B cell (primary cell): ENCODE measurements around the gene CCDC83. TPM values are rescaled to one million over a fixed set of nuclear protein-coding genes. Genes with fewer than 3 reads are reported as not detected.

Experiments
- ATAC-seq: fragments of 200-7000 bp; cut with Tn5 transposase; one replicate; pipeline ENCODE4 v1.10.0; 2021; ENCODE audit warnings: low read depth, mild to moderate bottlenecking, moderate number of reproducible peaks, moderate library complexity
- CTCF ChIA-PET: fragments of 350-600 bp; sonication (Branson Sonifier 250); formaldehyde crosslinking; loops from one replicate; lab custom pipeline; 2021; ENCODE audit warnings: antibody characterized with exemption, inconsistent platforms; lab: Charles Lee
- POLR2A ChIA-PET: fragments of 350-600 bp; sonication (Branson Sonifier 250); formaldehyde crosslinking; loops from one replicate; lab custom pipeline; 2021; ENCODE audit warnings: antibody characterized with exemption; lab: Charles Lee
- DNase-seq: peaks from one replicate; pipeline ENCODE4 v3.0.0; 2013
- H2AFZ ChIP-seq: 2 replicates; pipeline ENCODE4 v1.6.1; 2012; ENCODE audit warnings: mild to moderate bottlenecking, low read depth, low read length; ENCODE audit not compliant: insufficient read depth, poor library complexity, severe bottlenecking
- H3K27ac ChIP-seq, 2 donors: 1 replicate in 1 of 2; 2 replicates in 1 of 2; pipeline ENCODE4 v1.5.1; 2012 to 2013; ENCODE audit warnings: low read length in 2 of 2, mild to moderate bottlenecking in 2 of 2, moderate library complexity in 1 of 2
- H3K27me3 ChIP-seq, 4 experiments: fragments of 200-600 bp in 1 of 4; sonication (generic) in 1 of 4; replicated peaks in 1 of 4; 1 replicate in 2 of 4; 2 replicates in 2 of 4; pipeline versions ENCODE4 v1.6.1 to v1.7.0; 2013 to 2016; ENCODE audit warnings: low read length in 3 of 4, mild to moderate bottlenecking in 2 of 4, mixed read lengths in 1 of 4, moderate library complexity in 1 of 4; ENCODE audit not compliant: insufficient read depth in 4 of 4, control insufficient read depth in 3 of 4; ENCODE audit errors: control extremely low read depth in 1 of 4
- H3K36me3 ChIP-seq, 2 experiments: replicated peaks in 1 of 2; 1 replicate in 1 of 2; 2 replicates in 1 of 2; pipeline versions ENCODE4 v1.6.1 to v1.7.1; 2013; ENCODE audit warnings: low read length in 1 of 2; ENCODE audit not compliant: insufficient read depth in 2 of 2, control insufficient read depth in 1 of 2; ENCODE audit errors: control extremely low read depth in 1 of 2, extremely low read depth in 1 of 2
- H3K4me1 ChIP-seq, 2 donors: fragments of 200-600 bp in 1 of 2; sonication (generic) in 1 of 2; 1 replicate in 1 of 2; 2 replicates in 1 of 2; pipeline versions ENCODE4 v1.5.1 to v1.6.1; 2013 to 2017; ENCODE audit warnings: low read length in 2 of 2; ENCODE audit not compliant: control insufficient read depth in 2 of 2, insufficient read depth in 2 of 2
- H3K4me2 ChIP-seq: replicated peaks from 2 replicates; pipeline ENCODE3; 2012; ENCODE audit warnings: mild to moderate bottlenecking, low read depth, low read length; ENCODE audit not compliant: poor library complexity, severe bottlenecking
- H3K4me3 ChIP-seq, 5 experiments: fragments of 200-600 bp in 1 of 5; sonication (generic) in 1 of 5; 1 replicate in 3 of 5; 2 replicates in 2 of 5; pipeline versions ENCODE4 v1.5.1 to v1.7.0; 2011 to 2016; ENCODE audit warnings: low read length in 4 of 5, mild to moderate bottlenecking in 4 of 5, low read depth in 2 of 5, control low read depth in 1 of 5, moderate library complexity in 1 of 5; ENCODE audit not compliant: insufficient read depth in 1 of 5; ENCODE audit errors: control extremely low read depth in 1 of 5, extremely low read depth in 1 of 5
- H3K79me2 ChIP-seq: fragments of 200-600 bp; sonication (generic); one replicate; pipeline ENCODE4 v1.6.0; 2016; ENCODE audit warnings: low read length; ENCODE audit not compliant: control insufficient read depth, insufficient read depth
- H3K9ac ChIP-seq: fragments of 200-600 bp; sonication (generic); 2 replicates; pipeline ENCODE4 v1.6.1; 2017; ENCODE audit warnings: mild to moderate bottlenecking, low read length, moderate library complexity
- H3K9me3 ChIP-seq, 3 donors: one replicate each; pipeline versions ENCODE4 v1.6.1 to v1.7.1; 2013; ENCODE audit warnings: low read length in 2 of 3; ENCODE audit not compliant: control insufficient read depth in 2 of 3, insufficient read depth in 1 of 3; ENCODE audit errors: control extremely low read depth in 1 of 3
- H4K20me1 ChIP-seq: 2 replicates; pipeline ENCODE4 v1.6.0; 2012; ENCODE audit warnings: mild to moderate bottlenecking, low read length; ENCODE audit not compliant: insufficient read depth, control insufficient read depth, poor library complexity, severe bottlenecking
- H3K27ac Mint-ChIP-seq: one replicate; pipeline ENCODE4 v1.8.0; 2021; ENCODE audit warnings: mixed read lengths
- H3K27me3 Mint-ChIP-seq: one replicate; pipeline ENCODE4 v1.8.0; 2021; ENCODE audit warnings: mixed read lengths
- H3K4me1 Mint-ChIP-seq: one replicate; pipeline ENCODE4 v1.8.0; 2021; ENCODE audit warnings: mixed read lengths
- H3K4me3 Mint-ChIP-seq: one replicate; pipeline ENCODE4 v1.8.0; 2021; ENCODE audit warnings: mixed read lengths
- H3K9me3 Mint-ChIP-seq: one replicate; pipeline ENCODE4 v1.8.0; 2022; ENCODE audit warnings: mixed read lengths; ENCODE audit not compliant: insufficient read depth
- CTCF ChIP-seq: fragments of 200-600 bp; IDR thresholded peaks from one replicate; pipeline ENCODE4 v1.8.0; 2022; ENCODE audit warnings: antibody characterized with exemption, mild to moderate bottlenecking
- EZH2 ChIP-seq: IDR thresholded peaks from 2 replicates; pipeline ENCODE4 v1.6.1; 2012; ENCODE audit warnings: borderline replicate concordance, low read depth, mild to moderate bottlenecking, moderate library complexity, low read length; ENCODE audit not compliant: insufficient read depth, poor library complexity, severe bottlenecking
- WGBS: methylation state at CpG from one replicate; pipeline ENCODE4 v1.1.5; 2013; ENCODE audit warnings: missing lambda C conversion rate; ENCODE audit not compliant: insufficient coverage; 5-methylcytosine and 5-hydroxymethylcytosine counted together
- intact Hi-C: fragments of 100-400 bp; cut with micrococcal nuclease; formaldehyde crosslinking; loops from one replicate; pipeline ENCODE4 v1.10.0; 2022
- polyA plus RNA-seq: library from polyadenylated mRNA; depleted of rRNA; stranded (reverse); fragments of >200 nt; gene quantifications from 2 replicates; pipeline ENCODE4 v1.2.3, GENCODE V29; 2012
- total RNA-seq, 2 donors: library from RNA; stranded (reverse); fragments of 120-200 nt in 1 of 2; gene quantifications; 1 replicate in 1 of 2; 2 replicates in 1 of 2; pipeline versions ENCODE4 v1.2.3 to v1.2.4, GENCODE V29; 2013 to 2022

CCDC83 gene
- total and polyA plus RNA-seq, 2 donors (not counting 1 experiment from before 2014, with no cell fraction given), result not detected

- POLR2A ChIA-PET, result no interaction called here
- Histone ChIP-seq H4K20me1 (no peaks in the 10 kb centered on the region), H3K79me2 (no peaks in the 10 kb centered on the region), H3K27ac (no peak overlapping the region), H3K36me3 (no peaks in the 10 kb centered on the region), H3K4me1 (peaks cover 16 to 25% of the 10 kb centered on the region in 2 donors), H3K9me3 (no peaks in the 10 kb centered on the region), H3K4me3 (no peak overlapping the region), H2AFZ (no peak overlapping the region), H3K9ac (no peak overlapping the region), H3K4me2 (no peak overlapping the region), H3K27me3 (peaks cover 0 to 30% (median 3%) of the 10 kb centered on the region in 4 experiments)
- Mint-ChIP-seq H3K4me1 (peaks cover 23% of the 10 kb centered on the region), H3K9me3 (no peaks in the 10 kb centered on the region), H3K27ac (no peak overlapping the region), H3K27me3 (peaks cover 23% of the 10 kb centered on the region), H3K4me3 (peak overlapping the region; percentile 88)
- intact Hi-C loops, result no loop called here
- DNase-seq (peak; percentile 34), ATAC-seq (peak; percentile 18)
- WGBS, result 94% methylated on average over 2 of the region's 4 CpGs
- no peak for TF ChIP-seq EZH2
- no peak for TF ChIP-seq CTCF
- CTCF ChIA-PET, result interaction anchor here (1.3 kb wide), 1 partner anchor 46 kb away, joined by 5 read pairs; the partner anchor contains the start of gene CCDC83
Measured at GRCh38 chr11:85809191-85809590, 46.0 kb upstream of the CCDC83 start.

- H3K27me3 ChIP-seq, result peaks cover 0 to 30% (median 3%) of the 10 kb centered on the region in 4 experiments
- ATAC-seq, result no peak
- TF ChIP-seq CTCF (no peak), EZH2 (no peak)
- peak overlapping the region; percentile 83 for H2AFZ ChIP-seq
- POLR2A ChIA-PET, result no interaction called here
- H3K79me2 ChIP-seq, result no peaks in the 10 kb centered on the region
- CTCF ChIA-PET, result interaction anchor here (0.7 to 1.3 kb wide), 2 partner anchors 45 kb away, joined by 4 to 5 read pairs; partner anchors contain the start of gene CCDC83
- H3K4me2 ChIP-seq, result peak overlapping the region; percentile 84
- H3K4me3 ChIP-seq, result peak overlapping the region in 1 of 5 experiments; percentile 60
- H3K9me3 ChIP-seq, result no peaks in the 10 kb centered on the region
- Mint-ChIP-seq H3K27ac (no peak overlapping the region), H3K27me3 (peaks cover 23% of the 10 kb centered on the region), H3K4me3 (peak overlapping the region; percentile 88), H3K9me3 (no peaks in the 10 kb centered on the region), H3K4me1 (peaks cover 23% of the 10 kb centered on the region)
- no peaks in the 10 kb centered on the region for H4K20me1 ChIP-seq
- intact Hi-C loops, result loop anchor here (2.0 kb wide), 2 partner anchors 45 to 181 kb away; partner anchors contain the start of genes CCDC83 and TMEM126B
- peaks cover 16 to 25% of the 10 kb centered on the region in 2 donors for H3K4me1 ChIP-seq
- 21% methylated on average over 3 of the region's 4 CpGs for WGBS
- no peaks in the 10 kb centered on the region for H3K36me3 ChIP-seq
- no peak overlapping the region for H3K27ac ChIP-seq
- peak; percentile 17 for DNase-seq
- H3K9ac ChIP-seq, result peak overlapping the region; percentile 62
Measured at GRCh38 chr11:85809863-85810262, 45.3 kb upstream of the CCDC83 start.
